HS-5 (cell line): ENCODE data around the gene PUSL1.

Experiments used
- DNase-seq: peaks from one replicate; pipeline ENCODE4 v3.0.0-alpha.2; 2012; ENCODE audit warnings: low read depth

PUSL1 gene

DNA sequence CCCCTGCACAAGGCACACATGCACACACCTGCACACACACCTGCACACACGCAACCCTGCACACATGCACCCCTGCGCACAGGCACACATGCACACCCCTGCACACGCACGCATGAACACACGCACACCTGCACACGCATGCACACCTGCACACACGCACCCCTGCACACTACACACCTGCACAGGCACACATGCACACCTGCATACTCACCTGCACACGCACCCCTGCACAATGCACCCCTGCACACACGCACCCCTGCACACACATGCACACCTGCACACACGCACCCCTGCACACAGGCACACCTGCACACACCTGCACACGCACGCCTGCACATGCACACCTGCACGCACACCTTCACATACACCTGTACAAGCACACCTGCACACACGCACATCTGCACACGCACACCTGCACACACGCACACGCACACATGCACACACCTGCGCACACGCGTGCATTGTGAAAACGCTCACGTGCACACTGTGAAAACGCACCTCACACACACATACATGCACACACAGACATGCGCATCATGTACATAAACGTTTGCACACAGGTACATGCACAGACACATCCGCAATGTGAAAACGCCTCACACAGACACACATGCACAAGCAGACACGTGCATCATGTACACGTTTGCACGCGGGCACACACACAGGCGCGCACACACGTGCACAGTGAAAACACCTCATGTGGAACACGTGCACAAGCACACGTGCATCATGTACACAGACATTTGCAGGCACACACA lies 32.6 kb downstream of the PUSL1 start:
- no peak for DNase-seq

DNA sequence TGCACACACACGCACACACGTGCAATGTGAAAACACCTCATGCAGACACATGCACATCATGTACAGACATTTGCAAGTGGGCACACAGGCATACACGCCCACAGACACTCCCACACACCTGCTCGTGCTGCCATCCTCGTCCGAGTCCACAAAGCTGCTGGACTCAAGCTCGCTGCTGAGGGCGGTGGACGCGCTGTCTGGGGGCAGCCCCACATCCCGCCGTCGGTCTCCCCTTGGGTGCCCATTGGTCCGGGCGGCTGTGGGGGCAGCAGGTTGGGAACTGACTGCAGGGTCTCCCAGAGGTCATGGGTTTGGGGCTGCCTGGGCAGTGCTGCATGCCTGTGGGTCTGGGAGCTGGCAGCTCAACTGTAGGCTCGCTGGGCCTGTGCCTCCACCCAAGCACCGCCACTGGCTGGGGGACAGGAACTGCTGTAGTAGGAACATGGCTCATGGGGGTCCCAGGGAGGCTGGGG lies 33.2 kb downstream of the PUSL1 start:
- DNase-seq: no peak

DNA sequence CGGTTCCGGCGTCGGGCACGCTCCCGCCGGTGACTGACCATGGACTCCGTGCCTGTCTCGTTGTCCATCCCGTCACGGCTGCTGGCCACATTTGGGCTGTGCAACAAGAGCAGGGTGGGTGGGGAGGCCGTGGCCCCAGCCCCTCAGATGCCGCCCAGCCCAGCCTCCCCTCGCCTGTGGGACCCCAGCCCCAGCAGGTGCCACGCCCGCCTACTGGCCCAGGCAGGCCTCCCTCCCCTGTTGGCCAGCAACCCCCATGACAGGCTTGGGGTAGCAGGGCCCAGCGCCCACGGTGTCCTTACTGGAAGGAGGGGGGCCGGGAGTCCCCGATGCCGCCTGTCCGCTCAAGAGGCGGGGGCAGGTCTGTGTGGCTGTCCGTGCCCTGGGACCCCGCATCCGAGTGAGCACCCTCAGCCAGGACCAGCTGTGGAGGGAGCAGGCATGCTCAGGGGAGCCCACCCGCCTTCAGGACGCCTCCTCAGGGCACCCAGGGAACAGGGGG lies 33.7 kb downstream of the PUSL1 start:
- DNase-seq: no peak

DNA sequence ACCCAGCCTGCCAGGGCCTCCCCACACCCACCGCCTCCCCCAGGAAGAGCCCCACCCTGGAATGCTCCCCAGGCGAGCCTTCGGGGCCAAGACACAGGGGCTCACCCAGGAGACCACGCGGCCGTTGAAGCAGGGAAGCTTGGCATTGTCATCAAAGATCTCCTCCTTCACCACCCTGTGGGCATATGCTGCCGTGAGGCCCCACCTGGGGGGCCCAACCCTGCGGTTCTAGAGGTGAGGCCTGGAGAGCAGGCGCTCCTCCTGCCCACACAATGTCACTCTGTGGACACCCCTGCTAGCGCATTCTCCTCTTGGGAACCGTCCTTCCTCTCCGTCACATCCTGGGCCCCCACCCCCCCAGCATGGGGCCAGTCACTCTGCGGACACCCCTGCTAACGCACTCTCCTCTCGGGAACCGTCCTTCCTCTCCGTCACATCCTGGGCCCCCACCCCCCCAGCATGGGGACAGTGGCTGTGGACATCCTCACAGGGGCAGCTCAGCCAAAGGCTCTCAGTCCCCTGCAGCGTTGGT lies 34.3 kb downstream of the PUSL1 start:
- DNase-seq: no peak

DNA sequence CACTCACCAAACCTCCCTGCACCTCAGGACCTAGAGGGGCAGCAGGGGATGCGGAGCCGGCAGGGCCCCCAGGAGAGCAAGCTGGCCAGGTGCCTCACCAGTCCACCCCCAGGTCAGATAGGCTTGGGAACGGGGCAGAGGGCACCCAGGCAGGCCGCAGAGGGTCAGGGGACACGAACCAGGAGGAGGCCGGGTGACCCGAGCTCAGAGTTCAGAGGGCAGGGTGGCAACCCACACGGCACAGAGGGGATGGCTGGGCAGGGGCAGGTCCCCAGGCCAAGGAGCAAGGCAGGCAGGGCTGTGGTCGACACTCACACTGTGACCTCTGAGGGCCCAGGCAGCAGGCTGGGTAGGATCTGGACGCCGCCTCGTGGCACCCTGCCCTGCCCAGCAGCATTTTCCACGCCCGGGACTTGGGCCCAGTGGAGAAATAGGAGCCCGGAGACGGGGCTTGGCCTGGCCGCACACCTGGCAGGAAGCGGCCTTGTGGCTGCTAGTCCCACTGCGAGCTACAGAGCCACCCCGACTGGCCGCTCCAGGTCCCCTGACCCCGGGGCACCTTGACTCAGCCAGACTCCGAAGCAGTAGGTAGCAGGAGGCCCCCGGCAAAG lies 35.5 kb downstream of the PUSL1 start:
- DNase-seq: no peak

DNA sequence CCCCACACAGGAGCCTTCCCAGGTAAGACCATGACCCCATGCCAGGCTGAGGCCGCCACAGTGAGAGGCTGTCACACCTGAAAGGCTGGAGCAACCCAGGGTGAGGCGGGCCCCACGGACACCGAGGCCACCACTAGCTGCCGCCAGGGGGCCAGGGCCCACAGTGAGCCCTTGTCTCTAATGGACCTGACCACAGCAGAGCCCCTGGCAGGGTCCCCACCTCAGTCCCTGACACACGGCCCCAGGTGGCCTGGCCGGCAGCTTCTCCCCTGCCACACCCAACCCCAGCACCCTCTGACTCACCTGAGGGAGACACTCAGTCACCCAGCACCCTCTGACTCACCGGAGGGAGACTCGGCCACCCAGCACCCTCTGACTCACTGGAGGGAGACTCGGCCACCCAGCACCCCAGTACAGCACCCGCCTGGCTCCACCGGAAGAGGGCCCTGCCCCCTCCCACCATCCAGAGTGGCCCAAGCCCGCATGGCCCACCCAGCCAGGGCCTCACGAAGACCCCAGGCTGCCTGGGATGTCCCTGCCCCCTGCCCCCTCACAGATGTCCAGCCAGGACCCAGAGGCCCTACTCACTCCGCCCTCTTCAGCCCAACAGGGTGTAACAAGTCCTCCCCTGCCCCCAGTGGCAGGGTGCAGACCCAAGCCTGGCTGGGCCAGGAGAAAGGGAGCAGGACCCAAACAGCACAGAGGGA lies 36.4 kb downstream of the PUSL1 start:
- DNase-seq: peak; percentile 69

DNA sequence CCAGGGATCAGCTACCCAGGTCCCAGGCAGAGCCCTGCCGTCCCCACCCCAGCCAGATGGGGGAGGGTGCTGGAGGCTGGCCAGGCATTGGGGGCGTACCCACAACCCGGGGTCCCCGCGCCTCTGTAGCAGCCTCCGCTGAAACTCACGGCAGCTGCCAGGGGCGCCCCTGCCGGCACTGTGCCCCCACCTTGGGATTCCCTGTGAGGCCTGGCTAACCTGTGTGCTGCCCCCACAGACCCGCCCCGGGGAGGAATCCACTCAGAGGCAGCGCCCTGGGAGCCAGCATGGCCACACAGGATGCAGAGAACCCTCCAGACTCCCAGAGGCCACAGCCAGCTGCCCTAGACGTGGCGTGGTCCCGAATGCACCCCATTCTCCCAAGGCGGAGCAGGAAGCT lies 37.0 kb downstream of the PUSL1 start:
- DNase-seq: no peak

DNA sequence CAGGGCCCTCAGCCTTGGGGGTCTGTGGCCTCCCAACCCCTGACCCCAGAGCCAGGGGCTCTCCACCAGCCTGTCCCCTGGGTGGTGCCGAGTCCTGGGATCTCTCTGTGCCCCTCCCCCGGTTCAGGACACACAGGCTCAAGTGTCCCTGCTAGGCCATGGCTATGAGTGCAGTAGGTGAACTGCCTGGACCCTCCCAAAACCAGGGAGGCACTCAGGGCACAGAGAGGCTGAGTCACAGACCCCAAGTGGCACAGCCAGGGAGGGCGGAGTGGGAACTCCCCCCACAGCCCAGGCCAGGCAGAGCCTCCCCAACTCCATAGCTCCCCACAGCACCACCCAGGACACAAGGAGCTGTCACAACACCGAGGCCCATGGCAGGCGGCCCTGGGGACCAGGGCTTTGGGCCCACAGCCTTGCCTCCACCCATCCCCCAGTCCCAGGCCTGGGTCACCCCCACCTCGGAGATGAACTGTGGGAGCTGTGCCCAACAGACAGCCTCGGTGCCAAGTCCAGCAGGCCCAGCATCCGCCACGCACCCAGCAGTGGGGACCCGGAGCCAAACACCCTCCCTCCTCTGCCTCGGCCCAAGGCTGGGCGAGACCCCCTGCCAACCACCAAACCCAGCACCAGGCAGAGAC lies 37.6 kb downstream of the PUSL1 start:
- no peak for DNase-seq

DNA sequence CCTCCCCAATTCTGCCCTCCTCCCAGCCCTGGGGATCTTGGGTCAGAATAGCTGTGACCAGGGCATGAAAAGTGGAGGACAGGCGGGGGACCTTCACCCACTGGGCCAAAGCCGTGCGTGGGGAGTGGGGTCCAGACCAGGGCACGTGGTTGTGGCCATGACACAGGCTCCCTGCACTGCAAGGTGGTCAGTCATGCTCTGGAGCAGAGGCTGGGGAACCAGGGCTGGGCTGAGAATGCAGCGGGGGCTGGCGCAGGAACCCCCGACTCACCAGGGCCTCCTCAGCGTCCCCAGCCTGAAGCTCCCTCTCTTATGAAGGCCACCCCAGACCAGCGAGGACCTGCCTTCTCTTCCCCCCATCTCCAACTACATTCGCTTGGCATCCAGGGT lies 38.1 kb downstream of the PUSL1 start:
- no peak for DNase-seq

DNA sequence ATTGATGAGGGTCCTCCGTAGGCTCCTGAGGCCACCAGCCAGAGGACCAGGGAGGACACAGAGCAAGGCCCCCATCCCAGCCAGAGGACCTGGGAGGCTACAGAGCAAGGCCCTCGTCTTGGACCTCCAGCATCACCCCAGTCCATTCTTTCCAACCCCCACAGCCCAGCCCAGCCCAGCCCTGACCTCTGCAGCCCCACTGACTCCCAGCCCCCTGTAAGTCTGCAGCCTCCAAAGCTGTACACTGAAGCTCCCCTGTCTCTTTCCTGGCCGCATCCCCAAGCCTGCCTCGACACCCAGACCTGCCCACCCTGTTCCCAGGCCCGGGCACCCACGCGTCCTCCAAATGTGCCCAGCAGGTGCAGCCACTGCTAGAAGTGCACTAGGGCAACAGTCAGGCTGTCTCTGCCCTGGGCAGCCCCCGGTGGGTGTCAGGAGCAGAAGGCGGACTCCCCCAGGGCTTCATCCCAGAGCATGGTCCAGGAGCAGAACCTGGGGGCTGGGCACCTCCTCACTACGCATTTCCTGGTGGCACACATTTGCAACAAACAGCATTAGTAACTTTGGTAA lies 38.7 kb downstream of the PUSL1 start:
- DNase-seq: no peak

DNA sequence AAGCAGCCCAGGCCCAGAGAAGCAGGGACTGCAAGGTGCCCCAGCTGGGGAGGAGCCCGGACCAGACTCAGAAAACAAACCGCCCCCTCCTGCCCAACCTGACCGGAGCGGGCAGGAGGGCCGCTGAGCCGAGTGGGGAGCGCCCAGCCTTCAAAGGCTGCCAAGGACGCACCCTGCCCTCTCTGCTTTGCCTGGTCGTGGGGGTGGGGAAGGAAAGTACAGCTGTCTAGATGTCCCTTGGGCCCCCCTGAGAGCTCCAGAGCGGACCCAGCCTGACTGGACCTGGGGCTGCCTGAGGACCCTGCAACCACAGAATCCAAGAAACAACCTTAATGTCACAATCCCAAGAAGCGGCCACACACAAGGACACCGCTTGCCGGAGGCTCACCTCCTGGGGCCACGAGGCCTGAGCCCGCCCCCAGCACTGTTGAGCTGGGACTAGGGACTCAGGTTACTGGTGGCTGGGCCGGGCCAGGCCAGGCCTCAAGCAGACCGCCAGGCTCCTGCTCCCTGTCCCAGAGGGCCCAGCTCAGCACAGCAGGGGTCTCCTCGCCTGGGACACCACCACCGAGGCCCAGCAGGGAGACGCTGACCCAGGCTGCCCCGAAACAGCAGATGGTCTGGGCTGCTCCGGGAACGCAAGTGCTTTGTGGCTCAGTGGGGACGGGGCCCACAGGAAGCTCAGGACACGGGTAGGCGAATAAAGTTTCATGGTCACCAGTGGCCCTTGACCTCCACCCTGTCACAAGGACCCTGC lies 39.4 kb downstream of the PUSL1 start:
- no peak for DNase-seq

DNA sequence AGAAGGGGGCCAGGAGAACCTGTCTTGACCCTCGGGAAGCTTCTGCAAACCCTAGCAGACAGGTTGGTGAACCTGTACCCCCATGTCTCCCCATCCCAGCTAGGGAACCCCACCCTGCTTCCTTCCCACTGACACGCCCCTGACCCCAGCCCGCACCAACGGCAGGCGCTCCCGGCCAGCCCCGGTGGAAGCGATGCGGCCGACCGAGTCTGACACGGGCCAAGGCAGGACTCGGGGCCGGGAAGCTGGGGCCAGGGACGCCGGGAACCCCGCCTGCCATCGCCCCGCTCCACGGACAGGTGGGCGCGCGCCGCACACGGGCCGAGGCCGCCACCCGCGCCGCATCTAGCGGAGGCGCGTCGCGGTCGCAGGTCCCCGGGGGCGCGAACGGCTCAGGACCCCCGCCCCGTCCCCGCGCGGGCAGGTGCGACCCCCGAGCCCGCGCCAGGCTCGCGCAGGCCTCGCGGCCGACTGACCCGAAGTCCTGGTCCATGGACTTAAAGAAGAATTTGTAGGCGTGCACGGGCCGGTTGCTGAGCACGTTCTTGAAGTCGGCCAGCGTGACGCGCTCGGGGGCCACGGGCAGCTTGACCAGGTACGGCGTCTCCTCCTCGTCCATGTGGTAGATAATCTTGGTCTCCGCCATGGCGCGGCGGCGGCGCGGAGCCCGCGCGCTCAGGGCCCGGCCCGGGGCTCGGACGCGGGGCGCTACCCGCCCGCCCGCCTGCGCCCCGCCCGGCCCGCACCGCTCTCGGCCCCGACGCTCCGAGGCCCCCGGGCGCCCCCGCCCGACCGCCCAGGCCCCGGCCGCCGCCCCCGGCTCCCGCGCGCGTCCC lies 40.2 kb downstream of the PUSL1 start:
- DNase-seq: no peak

DNA sequence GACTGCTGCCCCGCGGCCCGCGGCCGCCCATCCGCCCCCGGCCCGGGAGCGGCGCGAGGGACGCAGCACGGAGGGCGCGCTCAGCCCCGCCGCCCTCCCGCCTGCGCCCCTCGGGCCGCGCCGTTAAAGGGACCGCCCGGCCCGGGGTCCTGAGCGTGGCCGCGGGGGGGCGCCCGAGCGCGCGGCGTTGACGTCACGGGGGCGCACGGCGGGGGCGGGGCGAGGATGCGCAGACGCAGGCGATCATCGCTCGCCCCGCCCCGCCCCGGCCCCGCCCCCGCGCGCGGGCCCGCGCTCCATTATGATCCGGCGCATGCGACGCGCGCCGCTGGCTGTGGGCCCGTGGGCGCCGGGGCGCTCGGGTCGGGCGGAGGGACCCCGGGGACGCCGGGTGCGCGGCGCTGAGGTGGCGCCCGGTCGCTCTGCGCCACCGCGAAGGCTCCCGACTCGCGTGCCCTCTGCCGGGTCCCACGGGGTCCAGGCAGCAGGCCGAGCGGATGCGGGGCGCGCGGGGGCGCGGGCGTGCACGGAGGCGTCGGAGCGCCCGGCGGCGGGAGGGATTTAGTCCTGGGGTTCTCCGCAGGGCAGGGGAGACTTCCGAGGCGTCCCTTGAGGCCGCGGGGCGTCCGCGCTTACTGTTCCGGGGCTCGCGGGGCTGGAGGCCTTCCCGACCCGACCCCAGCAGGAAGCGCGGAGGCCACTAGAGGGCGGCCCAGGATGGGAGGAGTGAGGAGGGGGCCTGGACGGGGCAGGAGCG lies 41.0 kb downstream of the PUSL1 start, which contains the start of gene DVL1:
TSS of gene DVL1 (minus strand) at position 163 of the 757 bp plus-strand sequence. CDS start 353 bp downstream, outside the sequence.
- no peak for DNase-seq

DNA sequence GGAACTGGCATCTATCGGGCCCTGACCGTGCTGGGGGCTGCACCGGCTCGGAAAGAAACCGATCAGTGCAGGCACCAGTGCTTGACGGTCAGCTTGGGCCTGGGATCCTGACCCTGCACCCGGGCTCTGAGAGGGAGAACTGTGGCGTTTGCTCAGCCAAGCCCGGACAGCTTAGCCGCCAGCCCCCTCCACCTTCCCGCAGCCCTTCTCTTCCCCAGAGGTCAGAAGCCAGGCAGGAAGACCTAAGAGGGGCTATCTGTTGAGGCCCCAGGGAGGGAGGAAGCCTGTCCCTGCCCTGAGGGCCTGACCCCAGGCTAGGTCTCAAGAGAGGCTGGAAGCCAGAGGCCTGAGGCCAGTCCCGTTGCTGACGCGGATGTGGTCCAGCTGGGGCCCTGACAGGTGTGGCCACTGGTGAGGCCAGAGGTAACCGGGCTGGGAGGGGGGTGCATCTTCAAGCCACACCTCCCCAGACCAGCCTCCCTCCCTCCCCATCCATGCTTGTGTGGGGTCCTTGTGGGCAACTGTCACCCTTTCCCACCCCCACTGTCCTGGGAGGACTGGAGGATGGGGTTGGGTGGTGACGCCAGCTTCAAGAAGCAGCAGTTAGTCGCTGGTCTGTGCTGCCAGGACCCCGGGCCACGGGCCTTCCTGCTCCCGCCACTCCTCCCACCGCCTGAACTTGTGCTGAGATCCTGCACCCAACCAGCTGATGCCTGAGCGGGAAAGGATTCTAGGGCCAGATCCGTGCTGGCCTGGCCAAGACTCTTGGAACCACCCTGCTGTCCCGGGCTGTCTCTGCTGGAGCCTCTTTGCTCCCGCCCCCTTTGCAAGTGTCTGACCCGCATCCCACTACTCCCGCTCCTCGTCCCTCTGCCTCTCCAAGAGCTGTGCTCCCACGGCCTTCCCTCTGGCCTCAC lies 43.4 kb downstream of the PUSL1 start:
- DNase-seq: no peak

DNA sequence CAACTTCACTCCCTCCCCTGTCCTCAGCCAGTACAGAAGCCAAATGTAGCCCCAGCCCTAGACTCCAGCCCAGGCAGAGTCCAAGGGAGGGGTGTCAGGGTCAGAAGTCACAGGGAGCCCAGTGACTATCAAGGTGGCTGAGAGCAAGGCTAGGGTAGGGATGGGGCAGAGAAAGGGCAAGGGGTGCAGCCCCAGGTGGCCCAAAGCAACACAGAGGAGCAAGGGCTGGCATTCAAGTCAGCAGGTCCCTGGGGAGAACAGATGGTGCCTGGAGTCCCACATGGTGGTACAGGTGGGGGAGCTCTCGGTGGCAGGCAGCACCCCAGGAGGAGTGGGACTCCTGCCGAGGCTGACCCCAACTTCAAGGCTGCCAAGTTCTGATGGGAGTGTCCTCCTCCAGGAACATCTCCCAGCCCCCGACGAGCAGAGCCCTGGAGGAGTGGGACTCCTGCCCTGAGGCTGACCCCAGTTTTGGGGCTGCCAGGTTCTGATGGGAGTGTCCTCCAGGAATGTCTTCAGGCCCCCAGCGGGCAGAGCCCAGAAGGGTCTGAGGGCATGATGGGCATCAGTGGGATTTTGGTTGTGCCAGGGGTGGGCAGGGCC lies 44.5 kb downstream of the PUSL1 start:
- no peak for DNase-seq

DNA sequence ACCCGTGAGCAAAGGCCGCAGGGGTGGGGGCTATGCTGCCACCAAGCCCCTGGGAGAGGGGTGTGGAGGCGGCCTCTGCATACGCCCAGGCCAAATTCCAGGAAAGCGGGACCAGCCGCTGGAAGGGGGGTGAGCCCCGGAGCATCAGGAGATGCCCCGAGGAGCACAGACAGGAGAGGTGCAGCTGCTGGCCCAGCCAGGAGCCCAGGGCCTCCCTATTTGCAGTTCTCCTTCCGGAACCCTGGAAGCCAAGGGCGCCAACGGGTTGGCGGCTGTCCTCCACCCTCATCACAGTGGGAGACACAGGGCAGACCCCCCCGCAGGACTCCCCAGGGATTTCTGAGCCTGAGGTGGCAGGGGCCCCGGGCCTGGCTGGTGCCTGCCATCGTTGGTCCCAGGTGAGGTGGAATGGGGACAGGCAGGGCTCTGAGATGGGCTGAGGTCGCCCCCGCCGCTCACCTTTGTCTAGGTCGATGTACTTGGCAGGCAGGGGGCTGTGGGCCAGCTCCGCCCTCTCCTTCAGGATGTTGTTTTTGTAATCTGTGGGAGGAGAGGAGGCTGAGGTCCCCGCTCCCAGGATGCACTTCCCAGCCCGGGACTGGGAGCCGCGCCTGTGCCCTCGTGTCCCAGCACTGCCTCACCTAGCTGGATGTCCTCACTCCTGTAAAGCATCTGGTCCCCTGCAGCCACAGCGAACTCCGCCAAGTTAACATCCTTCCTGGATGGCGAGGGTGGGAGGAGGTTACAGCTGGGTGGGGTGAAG lies 45.2 kb downstream of the PUSL1 start:
- DNase-seq: no peak
